COR-L47 (cell line): ENCODE measurements around the gene ATP6V1F.

Experiments
- DNase-seq: peaks from one replicate; lab custom pipeline; 2025; lab: John Stamatoyannopoulos, UW

ATP6V1F gene

DNA sequence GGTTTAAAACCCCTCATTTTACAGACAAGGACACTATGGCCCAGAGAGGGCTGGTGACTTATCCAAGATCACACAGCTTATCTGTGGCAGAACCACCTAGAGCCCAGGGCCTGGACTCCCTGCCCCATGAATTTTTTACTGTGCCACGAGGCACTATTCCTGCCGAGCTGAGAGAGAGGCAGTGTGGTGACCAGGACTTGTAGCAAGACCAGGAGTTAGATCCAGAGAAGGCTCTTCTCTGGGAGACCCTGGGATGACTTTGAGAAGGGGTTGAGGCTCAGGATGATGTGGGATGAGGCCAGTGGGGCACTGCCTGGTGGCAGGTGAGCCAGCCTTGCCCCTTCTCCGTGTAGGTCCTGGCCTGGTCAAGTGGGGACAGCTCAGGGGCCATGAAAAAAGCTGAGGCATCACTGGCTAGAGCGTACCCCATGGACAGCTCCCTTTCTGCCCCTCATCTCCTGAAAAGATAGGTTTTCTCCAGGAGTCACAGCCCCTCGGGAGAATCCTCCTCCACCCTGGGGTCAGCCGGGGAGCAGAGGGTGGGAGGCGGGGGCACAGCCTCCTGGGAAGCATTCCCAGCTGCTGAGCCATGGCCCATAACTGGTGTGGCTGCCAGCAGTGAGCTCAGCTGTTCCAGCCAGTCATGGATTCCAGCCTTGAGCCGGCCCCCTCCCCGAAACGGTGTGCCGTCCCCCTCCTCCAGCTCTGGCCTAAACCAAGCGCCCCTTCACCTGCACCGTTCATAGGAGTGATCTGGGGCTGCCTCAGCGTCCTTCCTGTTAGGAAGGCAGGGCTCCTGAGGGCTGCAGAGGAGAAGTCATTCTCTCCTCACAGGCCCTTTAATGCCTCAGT is 26.6 kb upstream of the ATP6V1F start:
- DNase-seq, result no peak

DNA sequence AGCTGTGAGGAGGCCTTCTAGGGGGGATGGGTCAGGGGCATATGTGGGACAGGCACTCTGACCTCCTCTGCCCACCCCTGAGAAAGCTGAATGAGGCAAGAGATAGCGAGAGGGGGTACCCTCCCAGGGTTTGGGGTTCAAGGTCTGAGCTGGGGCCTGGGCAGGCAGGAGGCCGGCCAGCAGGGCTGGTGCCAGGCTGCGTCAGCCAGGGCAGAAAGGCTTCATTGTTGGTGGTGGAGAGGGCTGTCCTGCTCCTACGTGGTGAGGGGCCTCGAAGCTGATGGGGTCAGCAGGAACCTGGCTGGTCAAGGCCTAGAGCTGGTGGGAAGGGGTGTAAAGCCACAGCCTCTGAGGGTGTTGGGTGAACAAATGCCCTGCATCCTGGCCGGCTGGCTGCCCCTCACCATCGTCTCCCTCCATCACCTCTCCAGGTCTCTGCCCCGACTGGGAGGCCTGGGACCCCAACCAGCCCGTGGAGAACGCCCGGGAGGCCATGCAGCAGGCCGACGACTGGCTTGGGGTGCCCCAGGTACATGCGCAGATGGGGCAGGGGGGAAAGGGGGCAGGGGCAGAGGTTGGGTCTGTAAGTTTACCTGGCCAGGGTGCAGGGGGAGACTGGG is 25.8 kb upstream of the ATP6V1F start:
- no peak for DNase-seq

DNA sequence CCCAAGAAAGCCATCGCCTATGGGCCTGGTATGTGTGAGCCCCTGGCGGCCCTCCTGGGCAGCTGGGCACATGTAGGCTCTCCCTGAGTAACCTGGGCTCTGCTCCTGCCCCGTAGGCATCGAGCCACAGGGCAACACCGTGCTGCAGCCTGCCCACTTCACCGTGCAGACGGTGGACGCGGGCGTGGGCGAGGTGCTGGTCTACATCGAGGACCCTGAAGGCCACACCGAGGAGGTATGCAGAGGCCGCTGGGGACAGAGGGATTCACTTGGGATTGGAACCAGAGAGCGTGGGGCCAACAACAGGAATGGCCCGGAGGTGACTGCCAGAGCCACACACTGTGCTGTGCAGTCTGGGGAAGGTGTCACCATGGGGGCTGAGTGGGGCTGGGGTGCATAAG is 25.1 kb upstream of the ATP6V1F start:
- DNase-seq, result no peak

DNA sequence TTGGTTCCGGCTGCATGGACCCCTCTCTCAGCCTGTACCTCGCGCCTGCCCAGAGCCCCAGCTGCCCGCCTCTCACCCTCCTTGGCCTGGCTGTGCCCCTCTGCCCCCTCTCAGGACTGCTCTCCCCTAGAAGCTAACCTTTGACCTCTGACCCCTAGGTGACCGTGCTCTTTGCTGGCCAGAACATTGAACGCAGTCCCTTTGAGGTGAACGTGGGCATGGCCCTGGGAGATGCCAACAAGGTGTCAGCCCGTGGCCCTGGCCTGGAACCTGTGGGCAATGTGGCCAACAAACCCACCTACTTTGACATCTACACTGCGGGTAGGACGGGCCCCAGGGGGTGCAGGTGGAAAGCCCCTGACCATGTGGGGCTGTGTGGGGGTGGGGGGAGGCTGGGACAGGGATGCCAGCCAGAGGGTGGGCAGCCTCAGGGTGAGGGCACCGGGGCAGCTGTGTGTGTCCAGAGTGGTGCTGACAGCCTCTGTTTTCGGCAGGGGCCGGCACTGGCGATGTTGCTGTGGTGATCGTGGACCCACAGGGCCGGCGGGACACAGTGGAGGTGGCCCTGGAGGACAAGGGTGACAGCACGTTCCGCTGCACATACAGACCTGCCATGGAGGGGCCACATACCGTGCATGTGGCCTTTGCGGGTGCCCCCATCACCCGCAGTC is 24.4 kb upstream of the ATP6V1F start:
- no peak for DNase-seq

DNA sequence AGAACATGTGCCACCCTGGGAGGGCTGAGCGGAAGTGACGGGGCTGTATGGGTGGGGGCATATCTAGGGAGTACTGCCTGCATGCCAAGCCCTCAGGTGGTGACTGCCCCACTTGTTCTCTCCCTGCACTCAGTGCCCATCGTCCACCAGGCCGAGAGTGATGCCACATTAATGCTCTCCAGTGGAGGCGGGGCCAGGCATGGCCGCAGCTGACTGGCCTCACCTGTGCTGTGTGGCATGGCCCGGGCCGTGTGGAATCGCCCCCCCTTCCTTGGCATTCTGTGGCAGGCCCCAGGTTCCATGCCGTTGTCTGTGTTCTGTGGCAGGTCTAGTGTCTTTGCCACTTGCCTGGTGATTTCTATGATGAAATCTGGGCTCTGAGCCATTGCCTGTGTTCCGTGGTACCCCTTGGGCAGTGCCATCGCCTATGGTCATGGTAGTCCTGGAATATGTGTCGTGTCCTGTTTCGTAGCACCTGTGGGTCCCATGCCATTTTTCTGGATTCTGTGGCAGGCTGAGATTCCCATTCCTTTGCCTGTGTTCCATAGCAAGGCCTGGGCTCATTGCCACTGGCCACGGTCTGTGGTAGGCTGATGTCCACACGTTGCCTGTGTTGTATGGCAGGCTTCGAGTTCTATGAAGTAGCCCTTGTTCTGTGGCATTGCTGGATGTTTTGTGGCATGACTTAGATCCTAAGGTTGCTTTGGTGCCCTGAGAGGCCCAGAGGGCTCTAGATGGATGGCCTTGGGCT is 23.5 kb upstream of the ATP6V1F start:
- no peak for DNase-seq

DNA sequence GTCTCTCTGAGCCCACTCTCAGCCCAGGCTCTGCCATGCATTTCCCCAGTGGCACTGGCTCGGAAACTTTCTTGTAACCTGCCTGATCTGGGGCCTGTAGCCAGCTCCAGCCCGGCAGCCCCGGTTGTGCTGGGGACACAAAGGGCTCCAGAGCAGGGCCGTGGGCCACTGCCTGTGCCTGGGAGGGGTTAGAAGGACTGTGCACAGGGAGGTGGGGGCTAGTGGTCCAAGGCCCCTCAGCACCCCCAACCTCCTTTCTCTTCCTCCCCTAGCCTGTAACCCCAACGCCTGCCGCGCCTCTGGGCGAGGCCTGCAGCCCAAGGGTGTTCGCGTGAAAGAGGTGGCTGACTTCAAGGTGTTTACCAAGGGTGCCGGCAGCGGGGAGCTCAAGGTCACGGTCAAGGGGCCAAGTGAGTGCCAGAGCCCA is 22.9 kb upstream of the ATP6V1F start:
- DNase-seq, result no peak

DNA sequence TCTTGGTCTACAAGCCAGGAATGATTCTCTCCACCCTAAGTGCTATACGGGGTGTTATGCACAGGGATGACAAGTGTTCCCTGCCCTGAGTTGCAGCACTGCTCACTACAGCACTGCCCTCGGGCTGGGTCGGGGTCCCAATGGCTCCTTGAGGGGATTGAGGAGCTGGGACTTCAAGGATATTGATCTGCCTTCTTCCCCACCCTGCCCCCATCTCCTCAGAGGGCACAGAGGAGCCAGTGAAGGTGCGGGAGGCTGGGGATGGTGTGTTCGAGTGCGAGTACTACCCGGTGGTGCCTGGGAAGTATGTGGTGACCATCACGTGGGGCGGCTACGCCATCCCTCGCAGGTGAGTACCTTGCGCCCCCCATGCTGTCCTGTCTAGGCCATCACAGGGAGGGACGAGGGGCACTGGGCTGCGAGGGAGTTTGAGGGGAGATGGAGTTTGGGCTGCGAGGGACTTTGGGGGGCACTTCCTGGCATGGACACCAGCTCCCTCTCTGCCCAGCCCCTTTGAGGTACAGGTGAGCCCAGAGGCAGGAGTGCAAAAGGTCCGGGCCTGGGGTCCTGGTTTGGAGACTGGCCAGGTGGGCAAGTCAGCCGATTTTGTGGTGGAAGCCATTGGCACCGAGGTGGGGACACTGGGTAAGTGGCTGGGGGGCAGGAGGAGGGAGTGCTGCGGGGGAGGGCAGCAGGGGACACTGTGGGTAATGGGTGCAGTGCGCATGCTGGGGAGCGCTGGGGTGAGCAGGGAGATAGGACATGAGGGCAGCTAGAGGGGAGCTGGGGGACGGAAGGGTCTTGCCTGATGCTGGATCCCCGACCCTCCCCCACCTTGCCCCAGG is 22.1 kb upstream of the ATP6V1F start:
- no peak for DNase-seq

DNA sequence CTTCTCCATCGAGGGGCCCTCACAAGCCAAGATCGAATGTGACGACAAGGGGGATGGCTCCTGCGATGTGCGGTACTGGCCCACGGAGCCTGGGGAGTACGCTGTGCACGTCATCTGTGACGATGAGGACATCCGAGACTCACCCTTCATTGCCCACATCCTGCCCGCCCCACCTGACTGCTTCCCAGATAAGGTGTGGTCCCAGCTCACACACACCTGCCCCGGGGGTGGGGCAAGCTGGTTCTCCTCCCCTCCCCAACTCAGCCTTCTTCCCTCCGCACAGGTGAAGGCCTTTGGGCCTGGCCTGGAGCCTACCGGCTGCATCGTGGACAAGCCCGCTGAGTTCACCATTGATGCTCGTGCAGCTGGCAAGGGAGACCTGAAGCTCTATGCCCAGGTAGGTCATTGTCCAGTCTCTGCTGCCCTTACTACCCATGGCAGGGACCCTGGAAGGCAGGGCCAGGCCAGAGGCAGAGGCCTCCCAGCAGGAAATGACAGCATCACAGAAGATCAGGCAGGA is 21.4 kb upstream of the ATP6V1F start:
- DNase-seq, result no peak

DNA sequence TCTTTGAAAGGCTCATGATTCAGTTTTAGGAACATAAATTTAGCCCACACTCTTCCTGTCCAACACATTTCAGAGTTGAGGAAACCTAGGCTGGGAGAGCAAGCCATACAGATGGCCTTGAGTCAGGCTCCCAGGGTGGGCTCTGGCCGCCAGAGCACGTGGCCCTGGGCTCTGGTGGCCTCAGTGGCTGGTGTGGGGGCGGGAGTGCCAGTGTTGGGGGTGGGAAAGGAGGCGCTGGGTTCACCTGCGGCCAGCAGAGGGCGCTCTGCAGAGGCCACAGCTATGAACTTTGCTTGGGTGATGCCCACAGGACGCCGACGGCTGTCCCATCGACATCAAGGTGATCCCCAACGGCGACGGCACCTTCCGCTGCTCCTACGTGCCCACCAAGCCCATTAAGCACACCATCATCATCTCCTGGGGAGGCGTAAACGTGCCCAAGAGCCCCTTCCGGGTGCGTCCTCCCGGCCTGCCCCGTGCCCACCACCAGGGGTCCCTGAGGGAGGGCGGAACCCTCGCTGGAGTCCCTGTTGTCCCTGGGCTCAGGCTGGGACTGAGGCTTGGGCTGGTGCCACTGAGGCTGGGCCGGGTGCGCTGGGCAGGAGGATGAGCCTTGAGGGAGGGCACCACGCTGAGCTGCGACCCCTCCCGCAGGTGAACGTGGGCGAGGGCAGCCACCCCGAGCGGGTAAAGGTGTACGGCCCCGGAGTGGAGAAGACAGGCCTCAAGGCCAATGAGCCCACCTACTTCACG is 20.6 kb upstream of the ATP6V1F start:
- no peak for DNase-seq

DNA sequence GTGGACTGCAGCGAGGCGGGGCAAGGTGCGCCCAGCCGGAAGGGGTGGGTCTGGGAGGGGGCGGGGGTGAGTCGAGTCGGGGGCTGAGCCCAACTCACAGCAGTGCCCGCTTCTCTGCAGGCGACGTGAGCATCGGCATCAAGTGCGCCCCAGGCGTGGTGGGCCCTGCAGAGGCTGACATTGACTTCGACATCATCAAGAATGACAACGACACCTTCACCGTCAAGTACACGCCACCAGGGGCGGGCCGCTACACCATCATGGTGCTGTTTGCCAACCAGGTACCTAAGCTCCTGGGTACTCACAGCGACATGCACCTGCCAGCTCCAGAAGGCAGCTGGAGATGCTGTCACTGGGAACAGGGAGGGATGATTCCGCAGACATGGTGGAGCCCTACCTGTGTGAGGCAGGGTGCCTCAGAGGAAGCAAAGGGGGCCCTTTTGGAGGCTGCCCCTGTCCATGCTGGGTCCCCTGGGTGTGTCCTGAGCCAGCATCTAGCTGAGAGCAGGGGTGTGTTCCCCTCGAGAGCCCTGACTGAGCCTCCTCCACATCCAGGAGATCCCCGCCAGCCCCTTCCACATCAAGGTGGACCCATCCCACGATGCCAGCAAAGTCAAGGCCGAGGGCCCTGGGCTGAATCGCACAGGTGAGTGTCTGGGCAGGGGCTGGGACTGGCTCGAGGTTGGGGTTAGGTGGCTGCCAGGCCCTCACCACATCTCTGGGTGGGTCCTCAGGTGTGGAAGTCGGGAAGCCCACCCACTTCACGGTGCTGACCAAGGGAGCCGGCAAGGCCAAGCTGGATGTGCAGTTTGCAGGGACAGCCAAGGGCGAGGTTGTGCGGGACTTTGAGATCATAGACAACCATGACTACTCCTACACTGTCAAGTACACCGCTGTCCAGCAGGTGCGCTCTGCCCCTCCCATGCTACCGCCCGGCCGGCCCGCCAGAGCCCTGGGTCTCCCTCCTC is 19.7 kb upstream of the ATP6V1F start:
- no peak for DNase-seq

DNA sequence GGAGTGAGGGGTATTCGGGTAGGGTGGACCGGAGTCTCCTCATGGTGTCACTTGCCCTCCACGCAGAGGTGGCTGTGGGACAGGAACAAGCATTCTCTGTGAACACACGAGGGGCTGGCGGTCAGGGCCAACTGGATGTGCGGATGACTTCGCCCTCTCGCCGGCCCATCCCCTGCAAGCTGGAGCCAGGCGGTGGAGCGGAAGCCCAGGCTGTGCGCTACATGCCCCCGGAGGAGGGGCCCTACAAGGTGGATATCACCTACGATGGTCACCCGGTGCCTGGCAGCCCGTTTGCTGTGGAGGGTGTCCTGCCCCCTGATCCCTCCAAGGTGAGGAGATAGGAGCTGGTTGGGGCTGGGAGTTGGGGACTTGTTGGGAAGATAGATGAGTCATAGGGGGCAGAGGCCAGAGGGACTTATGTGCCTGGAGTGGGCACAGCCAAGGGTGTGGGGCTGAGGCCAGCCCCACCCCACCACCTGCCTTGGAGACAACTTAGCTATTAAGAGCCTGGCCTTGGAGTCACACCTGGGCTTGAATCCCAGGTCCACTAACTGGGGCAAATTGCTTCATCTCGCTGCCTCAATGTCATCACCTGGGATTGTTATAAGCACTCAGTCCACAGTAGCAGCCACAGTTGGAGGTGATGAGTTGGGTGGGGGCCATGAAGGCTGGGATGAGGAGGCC is 18.6 kb upstream of the ATP6V1F start:
- no peak for DNase-seq

DNA sequence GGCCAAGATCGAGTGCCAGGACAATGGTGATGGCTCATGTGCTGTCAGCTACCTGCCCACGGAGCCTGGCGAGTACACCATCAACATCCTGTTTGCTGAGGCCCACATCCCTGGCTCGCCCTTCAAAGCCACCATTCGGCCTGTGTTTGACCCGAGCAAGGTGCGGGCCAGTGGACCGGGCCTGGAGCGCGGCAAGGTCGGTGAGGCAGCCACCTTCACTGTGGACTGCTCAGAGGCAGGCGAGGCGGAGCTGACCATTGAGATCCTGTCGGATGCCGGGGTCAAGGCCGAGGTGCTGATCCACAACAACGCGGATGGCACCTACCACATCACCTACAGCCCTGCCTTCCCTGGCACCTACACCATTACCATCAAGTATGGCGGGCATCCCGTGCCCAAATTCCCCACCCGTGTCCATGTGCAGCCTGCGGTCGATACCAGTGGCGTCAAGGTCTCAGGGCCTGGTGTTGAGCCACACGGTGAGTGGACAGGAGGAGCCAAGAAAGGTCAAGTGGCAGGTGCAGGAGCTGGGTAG is 17.8 kb upstream of the ATP6V1F start:
- no peak for DNase-seq

DNA sequence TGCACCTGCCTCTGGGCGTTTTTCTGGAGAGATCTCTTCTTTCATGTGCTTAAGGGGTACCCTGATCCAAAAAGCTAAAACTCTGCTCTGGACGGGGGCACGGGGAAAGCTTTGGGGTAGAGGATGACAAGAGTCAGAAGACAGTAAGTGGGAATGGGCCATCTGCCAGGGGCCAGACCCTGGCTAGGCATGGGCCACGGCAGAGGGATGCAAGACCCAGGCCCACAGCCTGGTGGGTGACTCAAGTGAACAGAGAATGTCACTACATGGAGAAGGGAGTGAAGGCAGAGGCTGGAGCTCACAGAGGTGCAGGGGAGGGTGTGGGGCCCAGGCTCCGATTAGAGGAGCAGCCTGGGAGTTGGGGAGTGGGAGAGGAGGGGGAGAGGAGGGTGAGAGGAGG is 17.2 kb upstream of the ATP6V1F start:
- DNase-seq, result no peak

DNA sequence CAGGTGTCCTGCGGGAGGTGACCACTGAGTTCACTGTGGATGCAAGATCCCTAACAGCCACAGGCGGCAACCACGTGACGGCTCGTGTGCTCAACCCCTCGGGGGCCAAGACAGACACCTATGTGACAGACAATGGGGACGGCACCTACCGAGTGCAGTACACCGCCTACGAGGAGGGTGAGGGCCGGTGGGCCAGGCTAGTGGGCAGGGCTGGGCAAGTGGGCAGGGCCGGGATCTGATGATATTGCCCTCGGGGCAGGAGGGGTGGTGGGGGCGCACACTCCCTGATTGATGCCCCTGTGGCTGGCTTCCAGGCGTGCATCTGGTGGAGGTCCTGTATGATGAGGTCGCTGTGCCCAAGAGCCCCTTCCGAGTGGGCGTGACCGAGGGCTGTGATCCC is 16.7 kb upstream of the ATP6V1F start:
- DNase-seq, result no peak

DNA sequence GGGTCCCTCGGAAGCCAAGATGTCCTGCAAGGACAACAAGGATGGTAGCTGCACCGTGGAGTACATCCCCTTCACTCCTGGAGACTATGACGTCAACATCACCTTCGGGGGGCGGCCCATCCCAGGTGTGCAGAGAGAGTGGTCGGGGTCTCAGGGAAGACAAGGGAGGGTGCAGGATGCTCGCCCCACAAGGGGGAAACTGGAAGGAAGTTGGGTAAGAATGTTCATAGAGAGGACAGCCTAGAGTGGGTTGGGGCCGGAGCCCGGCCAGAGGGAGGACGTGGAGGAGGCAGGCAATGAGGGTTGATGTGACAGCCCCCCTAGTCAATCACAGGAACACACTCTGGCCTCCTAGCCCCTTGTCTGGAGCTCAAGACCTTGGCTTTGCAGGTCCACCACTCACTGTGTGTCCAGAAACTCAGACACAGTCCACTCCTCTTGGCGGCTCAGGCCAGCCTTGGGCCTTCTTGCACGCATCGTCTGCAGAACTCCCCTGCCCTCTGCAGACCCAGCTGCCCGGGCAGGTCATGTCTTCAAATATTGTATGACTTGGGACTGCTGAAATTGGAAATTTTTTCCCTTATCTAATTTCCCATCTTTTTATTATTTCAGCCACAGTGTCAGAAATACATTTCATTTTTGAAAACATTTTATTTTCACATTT is 15.7 kb upstream of the ATP6V1F start:
- no peak for DNase-seq

DNA sequence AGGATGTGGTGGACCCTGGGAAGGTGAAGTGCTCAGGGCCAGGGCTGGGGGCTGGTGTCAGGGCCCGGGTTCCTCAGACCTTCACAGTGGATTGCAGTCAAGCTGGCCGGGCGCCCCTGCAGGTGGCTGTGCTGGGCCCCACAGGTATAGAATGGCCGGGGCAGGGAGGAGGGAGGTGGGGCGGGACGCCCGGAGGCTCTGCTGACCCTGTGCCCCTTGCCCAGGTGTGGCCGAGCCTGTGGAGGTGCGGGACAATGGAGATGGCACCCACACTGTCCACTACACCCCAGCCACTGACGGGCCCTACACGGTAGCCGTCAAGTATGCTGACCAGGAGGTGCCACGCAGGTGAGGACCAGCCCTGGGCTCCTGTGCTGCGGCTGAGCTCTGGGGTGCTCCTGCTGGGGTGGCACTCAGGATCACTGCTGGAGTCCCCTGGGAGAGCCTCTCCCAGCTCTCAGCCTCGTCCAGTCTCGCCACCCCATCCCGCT is 14.9 kb upstream of the ATP6V1F start:
- DNase-seq, result no peak

DNA sequence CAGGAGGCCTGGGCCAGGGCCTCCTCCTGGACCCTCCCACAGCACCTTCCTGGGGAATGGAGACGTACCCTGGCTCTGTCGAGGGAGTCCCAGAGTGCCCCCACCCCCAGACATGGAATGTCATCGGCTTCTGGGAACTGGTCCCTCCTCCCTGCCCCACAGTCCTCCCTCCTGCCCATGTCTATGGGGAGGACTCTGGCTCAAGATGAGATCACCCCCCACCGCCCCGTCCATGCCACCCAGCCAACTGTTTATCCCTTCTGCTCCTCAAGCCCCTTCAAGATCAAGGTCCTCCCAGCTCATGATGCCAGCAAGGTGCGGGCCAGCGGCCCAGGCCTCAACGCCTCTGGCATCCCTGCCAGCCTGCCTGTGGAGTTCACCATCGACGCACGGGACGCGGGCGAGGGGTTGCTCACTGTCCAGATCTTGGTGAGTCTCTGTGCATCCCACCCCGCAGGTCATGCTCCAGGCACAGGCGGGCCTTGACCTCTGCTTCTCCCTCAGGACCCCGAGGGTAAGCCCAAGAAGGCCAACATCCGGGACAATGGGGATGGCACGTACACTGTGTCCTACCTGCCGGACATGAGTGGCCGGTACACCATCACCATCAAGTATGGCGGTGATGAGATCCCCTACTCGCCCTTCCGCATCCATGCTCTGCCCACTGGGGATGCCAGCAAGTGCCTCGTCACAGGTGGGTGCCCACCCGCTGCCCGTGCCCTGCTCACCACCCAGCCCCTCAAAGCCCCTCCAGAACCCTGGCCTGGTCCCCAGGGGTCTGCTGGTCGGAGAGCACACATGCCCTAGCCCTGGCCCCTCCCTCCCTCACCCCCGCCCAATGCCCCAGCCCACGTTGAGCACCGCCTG is 14.1 kb upstream of the ATP6V1F start:
- no peak for DNase-seq
